Measurements from ENCODE around the gene RARS2. TPM values are rescaled to one million over a fixed set of nuclear protein-coding genes. Genes with fewer than 3 reads are reported as not detected.

RARS2 gene
- total and polyA plus RNA-seq, 2 of the 8 experiments (the other 6 are each of a cell fraction or from before 2014, with no cell fraction given), result 10.2 to 40.5 TPM

DNA sequence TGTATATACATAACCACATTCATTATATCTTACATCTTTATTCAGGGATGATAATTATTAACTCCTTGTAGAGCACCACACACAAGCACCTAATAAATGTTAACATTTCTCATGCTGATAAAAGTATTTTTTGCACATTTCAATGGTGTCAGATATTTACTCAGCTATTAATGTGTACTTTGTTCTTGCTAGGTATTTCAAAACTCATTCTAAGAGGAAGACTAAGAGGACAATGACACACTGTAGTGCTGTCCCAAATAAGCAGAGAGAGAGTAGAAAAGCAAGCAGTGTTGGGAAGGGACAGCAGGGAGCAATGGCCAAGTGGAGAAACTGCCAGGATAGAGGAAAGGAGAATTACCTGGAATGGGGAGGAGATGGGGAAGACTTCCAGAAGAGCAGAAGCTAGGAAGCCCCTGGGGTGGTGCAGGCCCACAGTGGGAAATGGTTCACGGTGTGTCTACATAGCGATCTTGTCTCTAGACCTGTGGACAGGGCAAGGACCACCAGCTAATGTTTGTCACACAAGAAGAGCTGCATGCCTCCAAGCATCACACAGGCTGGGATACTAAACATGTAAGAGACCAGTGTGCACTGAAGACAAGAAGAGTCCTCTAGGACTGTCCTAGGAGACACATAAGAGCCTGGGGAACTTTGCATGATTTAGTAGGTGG lies 55.3 kb downstream of the RARS2 start:
- Histone ChIP-seq H3K27me3 (replicated peaks in 1 of 4; ENCODE audit: control insufficient read depth in 3 of 4, extremely low read depth in 1 of 4, insufficient read depth in 3 of 4, low read length in 3 of 4) (no peaks in the 10 kb centered on the region), H3K9me3 (ENCODE audit: insufficient read depth in 2 of 2, low read depth in 1 of 2, low read length in 1 of 2) (no peaks in the 10 kb centered on the region), H3K27ac (ENCODE audit: low read depth, low read length) (no peak overlapping the region), H4K91ac (replicated peaks; ENCODE audit: insufficient read length, low read length) (no peak overlapping the region), H2BK15ac (ENCODE audit: low read length) (no peak overlapping the region), H2AK5ac (ENCODE audit: low read depth, low read length) (no peak overlapping the region), H3K4ac (replicated peaks; ENCODE audit: insufficient read length, low read depth, low read length) (no peak overlapping the region), H3K23me2 (ENCODE audit: low read depth, low read length) (no peaks in the 10 kb centered on the region), H3K14ac (ENCODE audit: insufficient read length) (no peak overlapping the region), H2BK120ac (replicated peaks; ENCODE audit: low read depth, low read length) (no peak overlapping the region), H2AFZ (ENCODE audit: low read length) (no peak overlapping the region), H2BK5ac (ENCODE audit: low read depth, low read length) (no peak overlapping the region), H3K4me2 (ENCODE audit: insufficient read depth in 1 of 2, low read depth in 2 of 2, low read length in 2 of 2) (no peak overlapping the region), H3K4me3 (ENCODE audit: extremely low read depth in 1 of 4, insufficient read depth in 2 of 4, low read depth in 3 of 4, low read length in 4 of 4) (no peak overlapping the region), H3K79me1 (ENCODE audit: low read depth, low read length) (no peaks in the 10 kb centered on the region; the same call in 1 of the 2 replicates), H4K20me1 (replicated peaks in 1 of 2; ENCODE audit: control insufficient read depth in 1 of 2, insufficient read depth in 2 of 2, low read length in 2 of 2) (peaks cover 0 to 3% of the 10 kb centered on the region in 2 experiments), H3K23ac (ENCODE audit: insufficient read length) (no peak overlapping the region), H3K79me2 (ENCODE audit: control insufficient read depth in 1 of 2, insufficient read depth in 2 of 2, low read length in 2 of 2) (no peaks in the 10 kb centered on the region), H4K8ac (ENCODE audit: extremely low read depth, insufficient read depth, low read length) (no peak overlapping the region), H2BK20ac (ENCODE audit: low read length) (no peak overlapping the region), H3K18ac (ENCODE audit: extremely low read depth, low read length) (no peak overlapping the region), H3K56ac (replicated peaks; ENCODE audit: insufficient read length, low read depth, low read length) (no peak overlapping the region), H3K9ac (replicated peaks in 1 of 4; ENCODE audit: extremely low read depth in 1 of 4, low read depth in 3 of 4, low read length in 3 of 4) (no peak overlapping the region), H3K36me3 (ENCODE audit: control insufficient read depth in 2 of 4, insufficient read depth in 4 of 4, low read length in 3 of 4) (peaks cover 0 to 41% (median 10%) of the 10 kb centered on the region in 4 experiments; a peak in 5 of 8 replicates), H4K5ac (ENCODE audit: insufficient read length, low read depth, low read length) (no peak overlapping the region), H3K4me1 (replicated peaks in 1 of 4; ENCODE audit: control insufficient read depth in 3 of 4, insufficient read depth in 4 of 4, low read length in 3 of 4) (no peaks in the 10 kb centered on the region), H2BK12ac (ENCODE audit: low read depth, low read length) (no peak overlapping the region)
- ChIA-PET POLR2A (ENCODE audit: partially characterized antibody) (interaction anchor here (0.6 to 0.7 kb wide), 2 partner anchors 32 to 454 kb away, joined by 3 read pairs; no protein-coding TSS in a partner anchor), CTCF (ENCODE audit: partially characterized antibody) (interaction anchor here (0.6 to 0.7 kb wide), 2 partner anchors 32 to 334 kb away, joined by 3 read pairs; no protein-coding TSS in a partner anchor)
- TF ChIP-seq JUND (IDR thresholded peaks at IDR 0.05; ENCODE audit: low read length) (no peak), JUN (IDR thresholded peaks at IDR 0.05; ENCODE audit: low read depth, low read length) (no peak), CREB1 (IDR thresholded peaks at IDR 0.05) (no peak), NRF1 (IDR thresholded peaks at IDR 0.05; ENCODE audit: low read depth, low read length) (no peak), CBX5 (IDR thresholded peaks at IDR 0.05; ENCODE audit: low read depth, low read length) (no peak), NANOG (IDR thresholded peaks at IDR 0.05; ENCODE audit: insufficient read depth, low read depth, low read length, poor library complexity, severe bottlenecking) (no peak), POLR2A (IDR thresholded peaks at IDR 0.05; ENCODE audit: control extremely low read depth in 1 of 2, low read depth in 2 of 2, low read length in 2 of 2) (no peak), SRF (IDR thresholded peaks at IDR 0.05; ENCODE audit: low read depth, low read length) (no peak)
- TF ChIP-seq, protein P1, sequence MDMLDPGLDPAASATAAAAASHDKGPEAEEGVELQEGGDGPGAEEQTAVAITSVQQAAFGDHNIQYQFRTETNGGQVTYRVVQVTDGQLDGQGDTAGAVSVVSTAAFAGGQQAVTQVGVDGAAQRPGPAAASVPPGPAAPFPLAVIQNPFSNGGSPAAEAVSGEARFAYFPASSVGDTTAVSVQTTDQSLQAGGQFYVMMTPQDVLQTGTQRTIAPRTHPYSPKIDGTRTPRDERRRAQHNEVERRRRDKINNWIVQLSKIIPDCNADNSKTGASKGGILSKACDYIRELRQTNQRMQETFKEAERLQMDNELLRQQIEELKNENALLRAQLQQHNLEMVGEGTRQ (IDR thresholded peaks at IDR 0.05; ENCODE audit: low read length), result no peak
- DNase-seq (ENCODE audit: low read depth in 1 of 2, low spot score in 2 of 2) (no peak), FAIRE-seq (no peak)
- WGBS, 2 experiments (ENCODE audit: extremely low coverage in 1 of 2, insufficient coverage in 1 of 2, insufficient read length in 1 of 2, insufficient replicate concordance in 2 of 2, low coverage in 1 of 2, low lambda C conversion rate in 2 of 2, missing lambda C conversion rate in 1 of 2), result 96% methylated on average over 2 of the region's 2 CpGs; no CpG with 5 or more reads in 1 of the 2 experiments

All from H1 (cell line).